Measurements from ENCODE around the gene SPNS3. TPM values are rescaled to one million over a fixed set of nuclear protein-coding genes. Genes with fewer than 3 reads are reported as not detected.

SPNS3 gene
- total RNA-seq, 4 donors from 2014 or later, result not detected

DNA sequence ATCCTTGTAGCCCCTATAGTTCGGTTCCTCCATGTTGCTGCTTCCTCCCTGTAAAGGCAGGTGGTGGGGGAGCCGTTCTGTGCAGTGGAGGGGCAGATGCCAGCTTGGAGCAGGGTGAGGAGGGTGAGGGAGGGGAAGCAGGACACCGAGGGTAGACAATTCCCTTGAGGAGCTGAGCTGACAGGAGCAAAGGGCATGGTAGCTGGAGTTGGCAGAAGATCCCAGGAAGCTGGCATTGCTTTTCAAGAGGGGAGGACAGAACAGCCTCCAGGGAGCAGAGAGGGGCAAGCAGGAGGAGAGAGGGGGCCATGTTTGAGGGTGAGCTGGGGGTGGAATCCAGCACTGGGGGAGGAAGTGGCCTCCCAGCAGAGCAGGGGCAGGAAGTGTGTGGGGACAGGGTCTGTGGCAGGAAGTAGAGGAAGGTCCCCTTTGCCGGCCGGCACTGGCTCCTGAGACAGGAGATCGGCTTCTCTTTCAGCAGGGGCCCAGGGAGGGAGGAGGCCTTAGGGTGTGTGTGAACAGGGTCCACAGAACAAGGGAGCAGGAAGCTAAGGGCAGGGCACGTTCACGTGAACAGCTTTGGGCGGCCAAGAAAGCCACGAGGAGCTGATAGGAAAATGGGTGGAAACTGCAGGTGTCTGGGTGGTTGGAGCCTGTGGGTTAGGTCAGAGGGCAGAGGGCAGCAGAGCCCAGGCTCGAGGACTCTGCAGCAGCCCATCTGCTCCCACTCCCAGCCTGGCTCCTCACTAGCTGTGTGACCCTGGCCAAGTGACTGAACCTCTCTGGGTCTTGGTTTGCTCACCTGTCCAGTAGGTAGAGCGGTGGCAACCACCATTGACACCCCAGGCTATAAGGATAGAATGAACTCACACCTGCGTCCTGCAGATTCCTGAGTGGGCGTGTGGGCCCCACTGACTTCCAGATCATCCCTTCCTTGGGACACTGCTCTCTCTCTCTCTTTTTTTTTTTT is 47.5 kb downstream of the SPNS3 start:
- no peak for TF ChIP-seq POLR2A (IDR thresholded peaks at IDR 0.05)
- TF ChIP-seq, protein P1, sequence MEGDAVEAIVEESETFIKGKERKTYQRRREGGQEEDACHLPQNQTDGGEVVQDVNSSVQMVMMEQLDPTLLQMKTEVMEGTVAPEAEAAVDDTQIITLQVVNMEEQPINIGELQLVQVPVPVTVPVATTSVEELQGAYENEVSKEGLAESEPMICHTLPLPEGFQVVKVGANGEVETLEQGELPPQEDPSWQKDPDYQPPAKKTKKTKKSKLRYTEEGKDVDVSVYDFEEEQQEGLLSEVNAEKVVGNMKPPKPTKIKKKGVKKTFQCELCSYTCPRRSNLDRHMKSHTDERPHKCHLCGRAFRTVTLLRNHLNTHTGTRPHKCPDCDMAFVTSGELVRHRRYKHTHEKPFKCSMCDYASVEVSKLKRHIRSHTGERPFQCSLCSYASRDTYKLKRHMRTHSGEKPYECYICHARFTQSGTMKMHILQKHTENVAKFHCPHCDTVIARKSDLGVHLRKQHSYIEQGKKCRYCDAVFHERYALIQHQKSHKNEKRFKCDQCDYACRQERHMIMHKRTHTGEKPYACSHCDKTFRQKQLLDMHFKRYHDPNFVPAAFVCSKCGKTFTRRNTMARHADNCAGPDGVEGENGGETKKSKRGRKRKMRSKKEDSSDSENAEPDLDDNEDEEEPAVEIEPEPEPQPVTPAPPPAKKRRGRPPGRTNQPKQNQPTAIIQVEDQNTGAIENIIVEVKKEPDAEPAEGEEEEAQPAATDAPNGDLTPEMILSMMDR (IDR thresholded peaks at IDR 0.05 in 4 of 5, conservative IDR thresholded peaks at IDR 0.05 in 1 of 5), result no peak
- Histone ChIP-seq H3K4me3 (no peak overlapping the region), H3K36me3 (no peaks in the 10 kb centered on the region), H3K4me1 (no peaks in the 10 kb centered on the region), H3K27ac (no peak overlapping the region), H3K27me3 (no peaks in the 10 kb centered on the region), H3K9me3 (no peaks in the 10 kb centered on the region)
- ATAC-seq (no peak), DNase-seq (no peak)
- in situ Hi-C loops (cut with MboI; ENCODE audit: low sequenced_read_pairs in 4 of 4) (no loop called here), intact Hi-C loops (cut with DNase I; ENCODE audit: low total_unique reads) (no loop called here)

DNA sequence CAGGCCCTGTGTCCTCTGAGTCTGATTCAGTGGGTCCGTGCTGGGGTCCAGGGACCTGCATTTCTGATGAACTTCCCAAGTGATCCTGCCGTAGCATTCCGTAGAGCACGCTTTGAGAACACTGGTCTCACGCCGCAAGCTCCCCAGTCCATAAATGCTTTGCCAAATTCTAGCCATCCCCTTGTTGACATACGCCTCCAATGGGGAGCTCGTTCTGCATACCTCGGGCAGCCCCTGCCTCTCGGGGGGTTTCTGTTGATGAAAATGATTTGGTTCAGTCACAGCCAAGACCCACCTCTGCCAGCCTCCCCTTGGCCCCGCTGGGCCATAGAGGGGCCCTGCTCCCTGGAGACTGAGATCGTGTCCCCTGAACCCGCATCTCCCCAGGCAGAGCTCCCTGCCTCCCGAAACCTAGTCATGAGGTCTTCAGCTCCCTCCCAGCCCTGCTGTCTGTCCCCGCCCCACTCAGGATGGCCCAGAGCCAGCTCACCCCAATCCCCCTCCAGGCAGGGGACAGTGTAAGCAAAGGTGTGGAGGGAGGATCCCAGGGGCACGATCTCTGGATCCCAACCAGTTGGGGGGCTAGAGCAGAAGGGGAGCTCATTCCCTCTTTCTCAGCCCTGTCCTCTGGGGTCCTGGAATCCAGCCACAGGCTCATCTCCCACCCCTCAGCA is 48.7 kb downstream of the SPNS3 start:
- no peaks in the 10 kb centered on the region for H3K9me3 ChIP-seq
- H3K27ac ChIP-seq, result no peak overlapping the region
- no peak overlapping the region for H3K4me3 ChIP-seq
- TF ChIP-seq, protein P1 (IDR thresholded peaks at IDR 0.05 in 4 of 5, conservative IDR thresholded peaks at IDR 0.05 in 1 of 5), result no peak
- no peak for TF ChIP-seq POLR2A (IDR thresholded peaks at IDR 0.05)
- H3K4me1 ChIP-seq, result no peaks in the 10 kb centered on the region
- no peak for DNase-seq
- intact Hi-C loops (cut with DNase I; ENCODE audit: low total_unique reads), result no loop called here
- in situ Hi-C loops (cut with MboI; ENCODE audit: low sequenced_read_pairs in 4 of 4), result no loop called here
- H3K27me3 ChIP-seq, result no peaks in the 10 kb centered on the region
- ATAC-seq, result no peak
- no peaks in the 10 kb centered on the region for H3K36me3 ChIP-seq

DNA sequence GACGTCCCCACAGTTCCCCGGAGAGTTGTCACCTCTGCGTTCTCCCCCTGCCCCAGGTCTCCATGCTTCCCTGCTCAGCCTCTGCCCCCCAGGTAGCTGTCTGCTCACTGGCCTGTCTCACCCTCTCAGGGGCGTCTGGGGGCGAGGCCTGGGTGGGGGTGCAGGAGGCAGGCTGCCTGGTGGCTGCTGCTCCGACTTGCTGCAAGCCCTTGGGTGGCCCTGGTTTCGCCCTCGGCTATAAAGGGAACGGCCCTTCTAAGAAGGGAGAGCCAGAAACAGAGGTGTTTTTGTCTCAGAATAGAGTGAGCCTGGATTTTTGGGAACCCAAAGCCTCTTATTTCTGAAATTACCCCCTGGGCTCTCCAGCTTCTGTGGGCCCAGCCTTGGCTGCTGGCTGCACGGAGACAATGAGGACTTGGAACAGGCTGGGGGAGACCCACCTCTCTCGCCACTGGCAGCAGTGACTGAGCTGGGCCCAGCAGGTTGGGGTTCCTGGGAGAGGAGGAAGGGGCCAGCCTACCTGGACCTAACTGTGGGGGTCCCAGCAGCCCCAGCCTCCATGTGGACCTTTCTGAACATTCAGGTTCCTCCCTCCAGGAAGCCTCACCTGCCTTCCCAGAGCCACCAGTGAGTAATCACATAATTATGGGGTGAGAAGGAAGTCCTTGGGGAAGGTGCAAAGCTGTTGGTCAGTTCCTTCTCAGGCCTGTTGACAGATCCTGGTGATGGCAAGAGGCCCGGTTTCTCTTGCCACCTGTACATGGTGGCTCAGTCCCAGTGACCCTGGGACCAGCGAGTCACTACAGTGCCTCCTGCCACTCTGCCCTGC is 49.5 kb downstream of the SPNS3 start:
- H3K4me1 ChIP-seq, result no peaks in the 10 kb centered on the region
- DNase-seq, result no peak
- in situ Hi-C loops (cut with MboI; ENCODE audit: low sequenced_read_pairs in 4 of 4) (no loop called here), intact Hi-C loops (cut with DNase I; ENCODE audit: low total_unique reads) (no loop called here)
- no peaks in the 10 kb centered on the region for H3K27me3 ChIP-seq
- H3K4me3 ChIP-seq, result no peak overlapping the region
- TF ChIP-seq, protein P1 (IDR thresholded peaks at IDR 0.05 in 4 of 5, conservative IDR thresholded peaks at IDR 0.05 in 1 of 5), result no peak
- TF ChIP-seq POLR2A (IDR thresholded peaks at IDR 0.05), result no peak
- ATAC-seq, result no peak
- no peak overlapping the region for H3K27ac ChIP-seq
- H3K36me3 ChIP-seq, result no peaks in the 10 kb centered on the region
- H3K9me3 ChIP-seq, result no peaks in the 10 kb centered on the region

DNA sequence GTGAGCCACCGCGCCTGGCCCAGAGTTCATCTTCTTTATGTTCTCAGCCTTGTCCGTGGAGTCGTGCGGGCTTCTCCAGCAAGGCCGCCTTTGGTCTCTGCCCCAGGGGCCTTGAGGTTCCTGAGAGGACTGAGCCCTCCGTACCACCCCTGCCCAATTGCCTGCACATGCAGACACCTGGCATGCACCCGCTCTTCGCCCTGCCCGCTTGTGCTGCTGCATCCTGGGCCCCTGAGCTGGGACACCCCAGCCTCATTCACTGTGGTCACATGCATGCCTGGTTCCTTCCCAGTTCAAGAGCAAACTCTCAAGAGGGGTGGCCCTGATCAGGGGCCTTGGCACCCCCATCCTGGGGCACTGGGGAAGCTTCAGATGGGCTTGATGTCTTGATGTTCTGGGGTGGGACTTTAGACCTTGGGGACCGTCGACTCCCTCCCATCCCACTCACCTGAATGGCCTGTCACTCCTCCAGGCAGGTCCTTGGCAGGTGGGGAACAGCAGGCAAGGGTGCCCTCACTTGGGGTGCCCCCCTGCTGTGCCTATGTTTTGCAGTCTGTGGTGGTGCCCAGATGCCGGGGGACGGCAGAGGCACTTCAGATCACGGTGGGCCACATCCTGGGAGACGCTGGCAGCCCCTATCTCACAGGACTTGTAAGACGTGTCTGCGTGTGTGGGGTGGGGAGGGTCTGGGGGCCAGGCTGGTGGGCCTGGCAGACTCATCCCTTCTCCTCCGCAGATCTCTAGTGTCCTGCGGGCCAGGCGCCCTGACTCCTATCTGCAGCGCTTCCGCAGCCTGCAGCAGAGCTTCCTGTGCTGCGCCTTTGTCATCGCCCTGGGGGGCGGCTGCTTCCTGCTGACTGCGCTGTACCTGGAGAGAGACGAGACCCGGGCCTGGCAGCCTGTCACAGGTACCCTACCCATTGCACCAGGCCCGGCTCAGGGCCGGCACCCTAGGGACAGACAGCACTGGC is 52.2 kb downstream of the SPNS3 start:
- H3K4me1 ChIP-seq, result no peaks in the 10 kb centered on the region
- ATAC-seq (no peak), DNase-seq (no peak)
- H3K36me3 ChIP-seq, result no peaks in the 10 kb centered on the region
- intact Hi-C loops (cut with DNase I; ENCODE audit: low total_unique reads) (no loop called here), in situ Hi-C loops (cut with MboI; ENCODE audit: low sequenced_read_pairs in 4 of 4) (no loop called here)
- H3K27me3 ChIP-seq, result no peaks in the 10 kb centered on the region
- no peak overlapping the region for H3K27ac ChIP-seq
- TF ChIP-seq, protein P1 (IDR thresholded peaks at IDR 0.05 in 4 of 5, conservative IDR thresholded peaks at IDR 0.05 in 1 of 5), result no peak
- TF ChIP-seq POLR2A (IDR thresholded peaks at IDR 0.05), result no peak
- no peaks in the 10 kb centered on the region for H3K9me3 ChIP-seq
- H3K4me3 ChIP-seq, result no peak overlapping the region

Measured in gastrocnemius medialis (tissue), 4 donors.